Activated CD8-positive, alpha-beta memory T cell treated with anti-CD3 and anti-CD28 coated beads for 24 hours (primary cell): ENCODE results near the gene CABLES1.

Source experiments
- DNase-seq: peaks from one replicate; pipeline ENCODE4 v3.0.0-alpha.2; 2020

CABLES1 gene

GRCh38 chr18:23171581-23172156 is 36.4 kb downstream of the CABLES1 start:
- no peak for DNase-seq

DNA sequence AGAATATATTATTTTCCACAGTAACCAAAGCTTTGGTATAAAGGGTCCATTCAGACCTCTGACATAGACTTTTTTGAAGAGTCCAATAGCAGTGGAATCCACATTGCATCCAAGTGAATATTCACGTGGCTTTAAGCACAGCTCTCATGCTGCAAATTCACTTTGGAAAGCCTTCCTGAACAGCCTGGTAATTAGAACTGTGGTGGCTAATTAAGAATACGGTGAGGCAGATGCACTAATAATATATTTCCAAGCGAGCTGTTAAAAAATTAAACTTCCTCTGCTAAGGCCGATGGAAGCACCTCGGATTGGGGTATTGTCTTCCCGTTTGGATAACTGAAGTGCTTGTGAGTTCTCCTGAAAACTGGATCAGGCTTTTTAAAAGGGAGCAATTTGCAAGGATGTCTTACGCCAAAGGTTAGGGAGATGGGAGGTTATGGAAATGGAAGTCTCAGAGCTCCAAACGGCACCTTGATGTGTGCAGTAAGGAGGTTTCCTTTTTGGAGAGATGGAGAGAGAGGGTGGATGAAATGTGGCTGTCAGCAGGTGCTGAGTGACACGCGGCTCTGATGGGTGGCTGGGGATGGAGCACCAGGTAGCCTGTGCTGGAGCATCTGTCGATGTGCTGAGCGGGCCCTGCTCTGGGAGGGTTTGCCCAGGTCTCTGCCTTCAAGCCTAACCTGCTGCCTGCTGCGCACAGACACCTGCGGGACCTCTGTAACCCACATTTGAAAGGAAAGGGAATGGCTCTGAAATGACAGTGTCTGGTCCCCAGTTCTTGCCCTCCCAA is 37.5 kb downstream of the CABLES1 start:
- DNase-seq, result no peak

DNA sequence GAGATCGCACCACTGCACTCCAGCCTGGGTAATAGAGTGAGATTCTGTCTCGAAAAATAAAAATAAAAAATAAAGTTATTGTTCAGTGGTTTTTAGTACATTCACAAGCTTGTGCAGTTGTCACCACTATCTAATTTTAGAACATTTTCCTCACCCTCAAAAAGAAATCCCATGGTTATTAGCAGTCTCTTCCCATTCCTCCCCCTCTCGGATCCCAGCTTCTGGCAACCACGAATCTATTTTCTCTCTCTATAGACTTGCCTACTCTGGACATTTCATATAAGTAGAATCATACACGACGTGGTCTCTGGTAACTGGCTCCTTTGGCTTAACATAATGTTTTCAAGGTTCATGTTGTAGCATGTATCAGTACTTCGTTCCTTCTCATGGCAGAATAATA is 38.6 kb downstream of the CABLES1 start:
- DNase-seq, result no peak

GRCh38 chr18:23176701-23177432 is 41.6 kb downstream of the CABLES1 start:
- DNase-seq, result no peak

DNA sequence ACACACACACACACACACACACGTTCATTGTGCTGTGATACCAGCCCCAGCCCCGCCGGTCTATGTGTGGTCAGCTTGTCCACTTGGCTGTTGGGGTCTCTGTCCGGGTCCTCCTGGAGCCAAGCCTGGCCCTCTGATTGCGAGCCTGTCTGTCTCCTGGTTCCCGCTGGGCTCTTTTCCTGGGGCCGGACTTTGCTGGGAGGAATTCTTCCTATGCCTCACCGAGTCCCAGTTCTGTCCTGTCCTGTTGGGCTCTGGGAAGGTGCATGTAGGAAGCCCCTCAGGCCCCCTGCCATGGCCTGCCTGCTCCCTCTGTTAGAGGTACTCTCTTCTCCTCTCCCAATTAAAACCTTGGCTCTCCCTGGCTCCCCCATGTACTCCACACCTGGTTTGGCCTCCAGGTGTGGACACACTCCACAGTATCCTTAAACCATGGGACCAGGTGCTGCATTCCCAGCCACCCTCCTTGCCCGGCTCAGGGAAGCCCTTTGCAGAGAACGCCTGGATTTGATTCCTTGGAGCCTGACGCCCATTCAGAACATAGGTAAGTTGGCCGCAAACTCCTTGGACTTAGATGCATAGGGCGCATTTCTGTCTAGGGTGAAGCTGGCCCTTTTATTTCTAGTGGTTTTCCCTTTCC is 42.3 kb downstream of the CABLES1 start:
- DNase-seq, result no peak

DNA sequence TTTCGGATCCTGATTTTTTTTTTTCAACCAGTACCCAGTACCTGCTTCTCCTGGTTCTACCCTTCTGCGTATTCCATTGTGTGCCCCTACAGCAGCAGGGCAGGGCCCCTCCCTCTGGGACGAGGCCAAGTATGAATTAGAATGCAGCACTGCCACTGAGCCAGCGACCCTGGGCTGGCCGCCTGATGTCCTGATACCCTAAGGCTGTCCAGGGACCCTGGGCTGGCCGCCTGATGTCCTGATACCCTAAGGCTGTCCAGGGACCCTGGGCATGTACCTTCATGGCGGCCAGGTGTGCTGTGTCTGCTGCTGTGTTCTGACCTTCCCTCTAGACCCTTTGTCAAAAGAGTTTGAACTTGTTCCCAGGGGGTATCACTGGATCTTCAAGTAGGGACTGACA is 42.9 kb downstream of the CABLES1 start:
- DNase-seq, result no peak

GRCh38 chr18:23178661-23179081 is 43.4 kb downstream of the CABLES1 start:
- DNase-seq, result no peak

- DNase-seq, result no peak
Observed at GRCh38 chr18:23179416-23179815, 44.1 kb downstream of the CABLES1 start.

DNA sequence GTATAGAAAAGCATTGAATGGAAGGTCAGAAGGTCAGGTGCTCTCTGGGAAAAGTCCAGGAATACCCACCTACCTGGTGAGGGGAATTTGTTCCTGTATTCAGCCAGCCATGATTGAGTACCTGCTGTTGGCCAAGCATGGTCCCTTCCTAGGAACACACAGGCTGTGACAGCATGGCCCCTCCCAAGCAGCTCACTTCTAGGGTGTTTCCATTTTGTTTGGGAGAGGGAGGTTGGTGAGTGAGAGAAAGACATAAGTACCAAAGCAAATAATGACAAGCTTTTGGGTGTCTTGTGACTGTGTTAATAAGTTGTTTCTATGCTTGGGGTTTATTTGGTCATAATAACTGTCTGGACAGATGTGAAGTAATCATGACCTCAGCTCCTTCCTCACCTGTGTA is 46.3 kb downstream of the CABLES1 start:
- no peak for DNase-seq

DNA sequence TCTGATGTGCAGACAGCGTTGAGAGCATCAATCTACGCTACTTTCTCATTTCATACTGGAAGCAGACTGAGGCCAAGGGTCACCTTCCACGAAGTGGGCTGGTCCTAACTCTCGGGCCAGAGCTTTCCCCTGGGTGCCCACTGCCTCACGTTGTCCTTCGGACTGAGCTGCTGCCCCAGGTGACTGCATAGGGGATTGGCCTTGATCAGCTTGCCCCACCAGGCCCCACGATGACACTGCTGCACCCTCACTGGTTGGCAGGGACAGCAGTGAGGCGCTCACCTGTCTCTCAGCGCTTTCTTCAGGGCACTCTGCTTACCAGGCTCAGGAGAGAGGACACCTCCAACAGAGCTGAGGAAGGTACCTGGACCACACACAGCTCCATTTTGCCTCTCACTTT is 47.3 kb downstream of the CABLES1 start:
- DNase-seq, result no peak

GRCh38 chr18:23183411-23184150 is 48.3 kb downstream of the CABLES1 start:
- DNase-seq, result no peak

DNA sequence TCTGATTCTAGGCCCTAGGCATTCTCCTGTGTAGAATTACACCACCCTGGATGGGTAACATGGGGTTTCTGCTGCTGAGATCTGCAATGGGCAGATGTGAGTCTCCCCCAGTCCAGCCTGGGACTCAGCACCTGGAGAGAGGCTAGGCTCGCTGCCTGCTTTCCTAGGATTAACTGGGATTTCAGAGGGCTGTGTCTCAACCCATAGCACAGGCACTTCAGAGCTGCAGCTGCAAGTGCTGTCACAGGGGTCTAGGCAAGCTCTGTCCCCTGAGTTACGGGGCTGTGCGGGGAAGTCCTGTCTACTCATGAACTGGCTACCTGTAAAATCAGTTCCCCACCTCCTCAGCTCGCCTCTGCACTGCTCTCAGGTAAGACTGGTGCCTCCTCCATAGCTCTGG is 51.5 kb downstream of the CABLES1 start:
- DNase-seq, result no peak

DNA sequence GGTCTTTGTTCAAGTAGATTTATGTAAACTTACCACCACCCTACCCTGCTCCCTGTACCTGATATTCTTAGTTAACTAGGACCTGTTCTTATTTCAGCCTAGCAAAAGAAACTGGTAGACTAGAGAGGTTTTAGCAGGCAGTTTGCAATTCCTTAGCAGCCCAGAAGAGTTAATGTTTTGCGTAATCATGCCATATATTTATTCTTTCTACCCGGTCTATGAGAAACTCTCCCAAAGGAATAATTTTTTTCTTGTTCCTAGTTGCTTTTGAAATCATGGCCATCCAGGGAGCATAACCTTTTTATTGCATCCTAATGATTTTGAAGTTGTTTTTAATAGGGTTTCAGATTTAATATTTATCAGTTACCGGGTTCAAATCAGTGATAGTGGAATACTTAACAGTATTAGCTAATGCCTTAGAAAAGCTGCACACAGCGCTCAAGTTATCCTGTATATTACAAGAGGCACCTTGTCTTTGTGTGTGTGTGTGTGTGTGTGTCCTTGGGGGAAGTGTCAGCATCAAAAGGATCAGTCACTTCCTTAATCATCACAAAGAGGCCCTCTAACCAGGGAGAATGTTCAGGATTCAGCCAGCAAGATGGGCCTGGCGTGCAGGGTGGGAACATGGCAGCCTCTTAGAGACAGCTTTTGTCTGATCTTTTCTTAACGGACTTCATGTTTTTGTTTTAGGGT is 52.9 kb downstream of the CABLES1 start:
- DNase-seq, result no peak

- no peak for DNase-seq
Observed at GRCh38 chr18:23189099-23189498, 53.8 kb downstream of the CABLES1 start.

DNA sequence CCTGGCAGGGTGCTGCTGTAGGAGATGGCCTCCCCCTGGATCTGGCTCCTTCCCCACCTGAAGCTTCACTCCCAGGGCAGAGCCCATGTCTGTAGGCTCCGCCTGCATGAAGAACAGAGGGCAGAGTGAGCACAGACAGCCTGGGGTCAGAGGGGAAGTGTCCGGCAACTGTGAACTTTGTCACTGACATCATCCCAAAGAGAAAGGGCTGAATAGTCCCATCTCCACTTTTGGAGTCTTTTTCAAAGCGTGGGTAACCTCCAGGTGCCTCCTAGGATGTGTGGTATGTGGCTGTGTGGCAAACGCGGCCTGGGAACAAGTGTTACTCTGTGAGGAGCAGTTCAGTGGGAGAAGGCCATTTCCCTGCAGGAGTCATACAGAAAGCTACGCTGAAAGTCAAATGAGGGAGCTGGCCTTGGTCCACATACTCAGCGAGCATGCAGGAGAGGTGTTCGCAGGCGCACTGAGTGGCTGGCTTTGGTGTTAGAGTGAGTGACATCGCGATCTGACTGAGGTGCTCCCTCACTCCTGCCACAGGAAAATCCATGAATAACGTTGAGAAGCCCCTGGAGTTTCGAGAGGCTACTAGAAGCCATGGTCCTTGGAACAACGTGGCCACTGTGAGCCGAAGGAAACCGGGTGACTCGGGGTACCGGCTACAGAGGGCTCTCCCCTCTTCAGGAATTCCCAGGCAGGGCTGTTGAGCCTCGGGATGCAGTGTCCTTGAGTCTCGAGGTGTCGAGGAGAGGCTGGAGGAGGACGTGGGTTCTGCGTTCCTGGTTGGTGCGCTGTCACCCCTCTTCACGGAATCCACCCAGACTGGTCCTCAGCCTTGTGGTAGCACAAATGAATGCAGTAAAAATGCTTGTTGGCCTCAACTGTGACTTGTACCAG is 54.7 kb downstream of the CABLES1 start:
- DNase-seq, result no peak

DNA sequence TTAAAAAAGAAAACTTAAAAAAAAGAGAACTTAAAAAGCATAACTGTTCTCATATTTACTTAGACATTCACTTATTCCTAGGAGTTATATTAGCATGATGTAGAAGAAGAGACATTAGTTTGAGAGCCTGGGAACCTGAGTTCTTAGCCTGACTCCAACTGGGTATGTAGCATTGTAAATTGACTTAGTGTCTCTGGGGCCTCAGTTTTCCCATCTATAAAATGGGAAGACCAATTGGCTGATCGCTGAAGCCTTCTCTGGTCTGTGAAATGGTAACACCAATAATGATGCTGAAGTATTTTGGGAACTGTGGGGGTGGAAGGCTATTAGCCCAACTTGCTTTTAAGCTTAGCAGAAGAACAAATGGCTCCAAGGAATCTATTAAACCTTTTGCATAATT is 55.9 kb downstream of the CABLES1 start:
- no peak for DNase-seq

DNA sequence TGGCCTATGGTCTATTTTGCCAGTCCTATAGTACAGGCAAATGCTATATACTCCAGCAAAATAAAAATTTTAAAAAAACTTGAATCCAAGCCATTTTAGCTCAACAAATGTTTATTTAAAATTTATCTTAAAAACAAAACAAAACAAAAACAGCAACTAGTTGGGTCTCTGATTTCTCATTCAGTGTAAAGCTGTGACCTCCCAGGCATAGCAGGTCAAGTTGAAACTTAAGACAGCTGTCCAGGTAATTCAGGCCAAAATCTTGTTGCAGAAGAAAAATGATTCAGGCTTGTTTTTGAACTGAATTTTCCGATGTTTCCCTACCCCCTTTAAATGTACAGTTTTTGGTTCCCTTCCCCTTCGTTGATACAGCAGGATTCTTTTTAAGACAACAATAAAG is 58.5 kb downstream of the CABLES1 start:
- no peak for DNase-seq

DNA sequence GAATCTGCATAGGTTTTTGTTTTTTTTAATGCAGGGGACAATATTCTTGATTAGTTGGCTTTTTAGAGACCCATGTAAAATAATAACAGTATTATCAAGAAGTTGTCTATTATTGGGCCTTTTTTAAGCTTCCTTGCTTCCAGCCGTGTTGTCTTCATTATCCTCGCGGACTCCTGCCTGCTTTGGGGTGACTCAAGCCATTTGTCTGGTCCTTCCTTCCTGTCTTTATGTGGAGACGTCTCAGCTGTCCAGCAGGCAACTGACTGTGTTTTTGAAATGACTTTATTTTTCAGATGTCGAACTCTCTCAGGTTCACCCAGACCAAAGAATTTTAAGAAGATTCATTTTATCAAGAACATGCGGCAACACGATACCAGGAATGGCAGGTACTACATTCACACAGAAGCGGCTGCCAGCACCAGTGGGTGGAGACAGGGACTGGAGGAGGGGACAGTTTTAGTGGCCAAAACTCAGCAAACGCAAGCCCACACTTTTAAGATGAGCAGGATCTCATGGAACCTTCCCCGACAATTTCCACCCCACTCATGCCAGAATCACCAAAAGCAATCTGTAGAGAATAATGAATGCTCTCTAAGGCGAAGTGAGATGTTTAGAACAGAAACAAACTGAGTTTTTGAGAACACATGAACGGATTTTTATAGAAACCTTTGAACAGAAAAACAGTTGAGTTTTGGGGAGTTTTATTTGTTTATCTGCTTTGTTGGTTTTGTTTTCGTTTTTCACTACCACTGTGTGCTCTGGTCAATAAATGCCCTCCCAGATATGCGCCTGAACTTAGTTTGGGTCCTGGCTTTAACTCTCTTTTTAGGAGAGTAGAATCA is 59.1 kb downstream of the CABLES1 start:
- DNase-seq, result no peak

DNA sequence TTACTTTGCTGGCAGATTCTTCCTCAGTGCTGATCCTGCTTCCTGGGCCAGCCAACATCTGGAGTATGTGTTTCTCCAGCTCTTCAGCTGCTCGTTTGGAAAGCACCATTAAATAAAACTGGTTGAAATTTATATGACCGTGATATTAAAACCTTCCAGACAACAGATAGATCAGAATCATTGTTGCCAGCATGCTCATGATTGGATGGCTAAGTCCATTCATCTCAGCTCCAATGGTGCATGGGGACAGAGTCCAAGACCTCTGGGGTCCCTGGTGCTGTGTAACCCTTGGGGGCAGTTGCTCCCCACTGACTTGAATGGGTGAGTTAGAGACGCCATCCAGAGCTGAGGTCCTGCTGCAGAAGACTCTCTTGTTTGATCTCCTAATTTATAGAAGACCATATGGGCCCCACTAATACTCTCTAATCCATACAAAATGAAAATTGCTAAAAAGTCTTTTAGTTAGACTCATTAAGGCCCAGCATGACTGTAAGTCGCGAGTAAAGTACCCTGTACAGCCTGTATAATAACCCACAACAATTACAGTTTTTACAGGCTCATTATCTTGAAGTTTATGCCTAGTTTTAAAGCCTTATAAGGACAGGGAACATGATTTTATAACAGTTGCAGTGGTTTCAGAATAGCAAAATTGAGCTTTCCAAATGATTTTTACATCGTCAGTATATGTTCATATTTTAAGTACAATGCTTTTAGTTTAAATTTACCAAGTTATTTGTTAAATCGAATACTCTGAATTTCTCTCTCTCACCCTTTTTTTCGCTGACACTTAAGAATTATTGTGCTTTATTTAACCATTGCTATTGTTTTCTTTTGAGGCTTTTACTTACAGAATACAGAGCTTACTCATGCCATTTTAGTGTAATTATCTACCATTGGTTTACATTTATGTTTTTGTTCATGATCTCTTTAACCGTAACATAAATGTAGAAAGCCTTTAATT is 60.0 kb downstream of the CABLES1 start:
- no peak for DNase-seq
